Omental fat pad (tissue), 4 donors: ENCODE results near the gene HCN2. TPM values are rescaled to one million over a fixed set of nuclear protein-coding genes. Genes with fewer than 3 reads are reported as not detected.

ENCODE experiments used
- ATAC-seq: fragments of 150-250 bp; one replicate; pipeline ENCODE4 v1.9.1; 2016; ENCODE audit warnings: mild to moderate bottlenecking, moderate library complexity; ENCODE audit not compliant: low FRiP score
- DNase-seq: peaks from one replicate; pipeline ENCODE4 v3.0.0-alpha.2; 2019; ENCODE audit warnings: low spot score
- CTCF ChIP-seq, 3 donors: fragments of 450-650 bp; IDR thresholded peaks; one replicate each; pipeline ENCODE4 v1.5.1; 2016 to 2017; ENCODE audit warnings: antibody characterized with exemption in 3 of 3, mild to moderate bottlenecking in 3 of 3, moderate library complexity in 2 of 3
- total RNA-seq, 4 donors: library from RNA; depleted of rRNA; stranded (reverse); fragments of >200 nt; gene quantifications; one replicate each; pipeline ENCODE4 v1.1.0, GENCODE V29; 2016

The HCN2 gene
- total RNA-seq, 4 donors from 2014 or later, result 0.13 to 0.56 TPM; not detected in 2

- ATAC-seq, result no peak
- no peak for TF ChIP-seq CTCF (IDR thresholded peaks at IDR 0.05)
- DNase-seq, result no peak
Measured at GRCh38 chr19:645912-646778, 56.5 kb downstream of the HCN2 start.

GRCh38 chr19:646779-647565, 57.3 kb downstream of the HCN2 start:
- no peak for ATAC-seq
- no peak for DNase-seq
- no peak for TF ChIP-seq CTCF (IDR thresholded peaks at IDR 0.05)

- DNase-seq, result no peak
- TF ChIP-seq CTCF (IDR thresholded peaks at IDR 0.05), result no peak
- no peak for ATAC-seq
Measured at GRCh38 chr19:647566-648284, 58.0 kb downstream of the HCN2 start.

GRCh38 chr19:648305-648704, 58.6 kb downstream of the HCN2 start:
- ATAC-seq (no peak), DNase-seq (no peak)
- TF ChIP-seq CTCF (IDR thresholded peaks at IDR 0.05), result no peak

GRCh38 chr19:648904-649801, 59.5 kb downstream of the HCN2 start:
- ATAC-seq, result no peak
- no peak for TF ChIP-seq CTCF (IDR thresholded peaks at IDR 0.05)
- DNase-seq, result no peak

GRCh38 chr19:650121-650520, 60.4 kb downstream of the HCN2 start:
- no peak for DNase-seq
- ATAC-seq, result no peak
- TF ChIP-seq CTCF (IDR thresholded peaks at IDR 0.05), result no peak
